Activated CD4-positive, alpha-beta memory T cell treated with anti-CD3 and anti-CD28 coated beads, Interleukin-2, amount 10 ng/mL, durations not matched to agents 7 days and 5 days (primary cell): ENCODE data around the gene ST3GAL5. TPM values are rescaled to one million over a fixed set of nuclear protein-coding genes. Genes with fewer than 3 reads are reported as not detected.
"Not testable (repeated sequence)": the region's sequence is repeated elsewhere in the genome, so short reads cannot be mapped to it uniquely, and the experiment has no call there.

Experiments used
- CTCF ChIA-PET: fragments of 350-600 bp; sonication (Branson Sonifier 250); formaldehyde crosslinking; loops from one replicate; lab custom pipeline; 2021; ENCODE audit warnings: antibody characterized with exemption, inconsistent platforms; lab: Charles Lee
- POLR2A ChIA-PET: fragments of 350-600 bp; sonication (Branson Sonifier 250); formaldehyde crosslinking; loops from one replicate; lab custom pipeline; 2021; ENCODE audit warnings: antibody characterized with exemption; lab: Charles Lee
- DNase-seq: peaks from one replicate; pipeline ENCODE4 v3.0.0-alpha.2; 2020
- H3K27ac Mint-ChIP-seq: one replicate; pipeline ENCODE4 v1.8.0; 2021; ENCODE audit warnings: mild to moderate bottlenecking, mixed read lengths
- H3K27me3 Mint-ChIP-seq: one replicate; pipeline ENCODE4 v1.8.0; 2021; ENCODE audit warnings: mixed read lengths
- H3K36me3 Mint-ChIP-seq: one replicate; pipeline ENCODE4 v1.8.0; 2021; ENCODE audit warnings: low read depth, mixed read lengths
- H3K4me1 Mint-ChIP-seq: one replicate; pipeline ENCODE4 v1.8.0; 2021; ENCODE audit warnings: mixed read lengths
- H3K4me3 Mint-ChIP-seq: one replicate; pipeline ENCODE4 v1.8.0; 2021; ENCODE audit warnings: mild to moderate bottlenecking, mixed read lengths
- H3K9me3 Mint-ChIP-seq: one replicate; pipeline ENCODE4 v1.8.0; 2021; ENCODE audit warnings: mixed read lengths
- total RNA-seq, 2 experiments: library from RNA; stranded (reverse); gene quantifications; one replicate each; pipeline ENCODE4 v1.2.3, GENCODE V29; 2021

ST3GAL5 gene
- total RNA-seq, 2 experiments from 2014 or later = 58.3 to 67.1 TPM

GRCh38 chr2:85838641-85839040, 50.1 kb downstream of the ST3GAL5 start:
- no peak overlapping the region for H3K4me3 Mint-ChIP-seq
- no peak overlapping the region for H3K27ac Mint-ChIP-seq
- H3K4me1 Mint-ChIP-seq = peaks cover 17% of the 10 kb centered on the region
- H3K9me3 Mint-ChIP-seq = peaks cover 8% of the 10 kb centered on the region
- CTCF ChIA-PET = interaction anchor here (0.6 to 1.9 kb wide), 3 partner anchors 11 to 242 kb away, joined by 3 to 15 read pairs (median 4); no protein-coding TSS in a partner anchor
- DNase-seq = no peak
- peaks cover 11% of the 10 kb centered on the region for H3K27me3 Mint-ChIP-seq
- POLR2A ChIA-PET = interaction anchor here (2.3 kb wide), 1 partner anchor 15 kb away, joined by 9 read pairs; no protein-coding TSS in a partner anchor
- peaks cover 58% of the 10 kb centered on the region for H3K36me3 Mint-ChIP-seq

GRCh38 chr2:85838181-85838580, 50.6 kb downstream of the ST3GAL5 start:
- DNase-seq = no peak
- no peak overlapping the region for H3K27ac Mint-ChIP-seq
- ChIA-PET CTCF (interaction anchor here (1.2 to 1.9 kb wide), 2 partner anchors 10 to 242 kb away, joined by 4 to 15 read pairs; no protein-coding TSS in a partner anchor), POLR2A (interaction anchor here (0.7 to 2.3 kb wide), 3 partner anchors 13 to 16 kb away, joined by 4 to 9 read pairs (median 5); no protein-coding TSS in a partner anchor)
- peaks cover 58% of the 10 kb centered on the region for H3K36me3 Mint-ChIP-seq
- peaks cover 14% of the 10 kb centered on the region for H3K27me3 Mint-ChIP-seq
- no peak overlapping the region for H3K4me3 Mint-ChIP-seq
- peaks cover 5% of the 10 kb centered on the region for H3K9me3 Mint-ChIP-seq
- peaks cover 20% of the 10 kb centered on the region for H3K4me1 Mint-ChIP-seq

GRCh38 chr2:85834466-85834865, 54.3 kb downstream of the ST3GAL5 start:
- H3K36me3 Mint-ChIP-seq = peaks cover 35% of the 10 kb centered on the region
- H3K4me3 Mint-ChIP-seq = no peak overlapping the region
- no peak for DNase-seq
- peaks cover 14% of the 10 kb centered on the region for H3K27me3 Mint-ChIP-seq
- H3K9me3 Mint-ChIP-seq = peaks cover 5% of the 10 kb centered on the region
- ChIA-PET POLR2A (interaction anchor here (1.0 to 1.6 kb wide), 2 partner anchors 19 to 202 kb away, joined by 4 to 5 read pairs; no protein-coding TSS in a partner anchor), CTCF (interaction anchor here (14.3 kb wide), 1 partner anchor 246 kb away, joined by 383 read pairs; no protein-coding TSS in a partner anchor)
- H3K27ac Mint-ChIP-seq = no peak overlapping the region
- H3K4me1 Mint-ChIP-seq = peaks cover 27% of the 10 kb centered on the region

- peaks cover 25% of the 10 kb centered on the region for H3K36me3 Mint-ChIP-seq
These were observed 57.1 kb downstream of the ST3GAL5 start for GRCh38 chr2:85831735-85832134.

GRCh38 chr2:85830645-85831044, 58.1 kb downstream of the ST3GAL5 start:
- peak; percentile 41 for DNase-seq
- H3K4me1 Mint-ChIP-seq = peaks cover 38% of the 10 kb centered on the region
- CTCF ChIA-PET = interaction anchor here (0.7 to 14.3 kb wide), 20 partner anchors 10 to 276 kb away, joined by 3 to 383 read pairs (median 5); partner anchors contain the start of genes POLR1A, PTCD3 and ST3GAL5
- peaks cover 19% of the 10 kb centered on the region for H3K36me3 Mint-ChIP-seq
- peaks cover 5% of the 10 kb centered on the region for H3K9me3 Mint-ChIP-seq
- peaks cover 20% of the 10 kb centered on the region for H3K27me3 Mint-ChIP-seq
- POLR2A ChIA-PET = interaction anchor here (0.7 to 5.6 kb wide), 6 partner anchors 20 to 275 kb away, joined by 3 to 64 read pairs (median 9); partner anchors contain the start of genes POLR1A, PTCD3 and ST3GAL5
- no peak overlapping the region for H3K4me3 Mint-ChIP-seq
- H3K27ac Mint-ChIP-seq = no peak overlapping the region

More at GRCh38 chr2:85831735-85832134, 57.1 kb downstream of the ST3GAL5 start:
- no peak overlapping the region for H3K4me3 Mint-ChIP-seq
- peaks cover 38% of the 10 kb centered on the region for H3K4me1 Mint-ChIP-seq
- ChIA-PET CTCF (interaction anchor here (0.9 to 14.3 kb wide), 15 partner anchors 9 to 249 kb away, joined by 3 to 383 read pairs (median 6); partner anchors contain the start of gene ST3GAL5), POLR2A (interaction anchor here (0.8 to 5.6 kb wide), 4 partner anchors 8 to 247 kb away, joined by 5 to 64 read pairs (median 36); partner anchors contain the start of gene ST3GAL5)
- peak; percentile 8 for DNase-seq
- H3K27me3 Mint-ChIP-seq = peaks cover 18% of the 10 kb centered on the region
- no peak overlapping the region for H3K27ac Mint-ChIP-seq
- peaks cover 5% of the 10 kb centered on the region for H3K9me3 Mint-ChIP-seq

- H3K4me3 Mint-ChIP-seq, H3K9me3 Mint-ChIP-seq, DNase-seq, H3K27ac Mint-ChIP-seq: not testable (repeated sequence)
- Mint-ChIP-seq H3K4me1 (peaks cover 38% of the 10 kb centered on the region), H3K27me3 (peaks cover 15% of the 10 kb centered on the region), H3K36me3 (peaks cover 10% of the 10 kb centered on the region)
- POLR2A ChIA-PET = interaction anchor here (1.0 to 5.6 kb wide), 3 partner anchors 24 to 250 kb away, joined by 3 to 64 read pairs (median 57); partner anchors contain the start of gene ST3GAL5
- CTCF ChIA-PET = interaction anchor here (2.5 to 14.3 kb wide), 8 partner anchors 9 to 277 kb away, joined by 8 to 383 read pairs (median 14); partner anchors contain the start of genes POLR1A, PTCD3 and ST3GAL5
These were observed 59.4 kb downstream of the ST3GAL5 start for GRCh38 chr2:85829394-85829793.

- no peak overlapping the region for H3K4me3 Mint-ChIP-seq
- peaks cover 21% of the 10 kb centered on the region for H3K27me3 Mint-ChIP-seq
- peaks cover 38% of the 10 kb centered on the region for H3K4me1 Mint-ChIP-seq
- POLR2A ChIA-PET = interaction anchor here (1.0 to 5.6 kb wide), 3 partner anchors 24 to 250 kb away, joined by 3 to 64 read pairs (median 57); partner anchors contain the start of gene ST3GAL5
- CTCF ChIA-PET = interaction anchor here (2.0 to 14.3 kb wide), 7 partner anchors 9 to 278 kb away, joined by 10 to 383 read pairs (median 20); partner anchors contain the start of genes POLR1A, PTCD3 and ST3GAL5
- no peak overlapping the region for H3K27ac Mint-ChIP-seq
- H3K36me3 Mint-ChIP-seq = peaks cover 7% of the 10 kb centered on the region
- no peaks in the 10 kb centered on the region for H3K9me3 Mint-ChIP-seq
- DNase-seq = peak; percentile 10
These were observed 60.1 kb downstream of the ST3GAL5 start for GRCh38 chr2:85828725-85829124.

GRCh38 chr2:85827879-85828569, 60.8 kb downstream of the ST3GAL5 start:
- Mint-ChIP-seq H3K4me3 (no peak overlapping the region), H3K36me3 (peaks cover under 1% of the 10 kb centered on the region), H3K4me1 (peaks cover 33% of the 10 kb centered on the region), H3K27ac (peak overlapping the region; percentile 27), H3K27me3 (peaks cover 18% of the 10 kb centered on the region), H3K9me3 (no peaks in the 10 kb centered on the region)
- ChIA-PET POLR2A (interaction anchor here (0.6 to 5.6 kb wide), 15 partner anchors 12 to 291 kb away, joined by 3 to 64 read pairs (median 4); partner anchors contain the start of genes POLR1A, PTCD3 and ST3GAL5), CTCF (interaction anchor here (0.6 to 14.3 kb wide), 62 partner anchors 10 to 561 kb away, joined by 3 to 383 read pairs (median 4); partner anchors contain the start of genes POLR1A, PTCD3 and ST3GAL5)
- peak; percentile 15 for DNase-seq

- ChIA-PET POLR2A (interaction anchor here (0.6 to 5.6 kb wide), 16 partner anchors 13 to 292 kb away, joined by 3 to 64 read pairs (median 4); partner anchors contain the start of genes POLR1A, PTCD3 and ST3GAL5), CTCF (interaction anchor here (0.6 to 14.3 kb wide), 63 partner anchors 10 to 562 kb away, joined by 3 to 383 read pairs (median 4); partner anchors contain the start of genes POLR1A, PTCD3 and ST3GAL5)
- Mint-ChIP-seq H3K27ac (no peak overlapping the region), H3K4me1 (peaks cover 33% of the 10 kb centered on the region), H3K27me3 (peaks cover 24% of the 10 kb centered on the region), H3K4me3 (no peak overlapping the region), H3K36me3 (no peaks in the 10 kb centered on the region), H3K9me3 (no peaks in the 10 kb centered on the region)
- DNase-seq = peak; percentile 87
These were observed 61.6 kb downstream of the ST3GAL5 start for GRCh38 chr2:85826990-85827878.

GRCh38 chr2:85823951-85824350, 64.8 kb downstream of the ST3GAL5 start:
- CTCF ChIA-PET = interaction anchor here (0.6 to 14.3 kb wide), 8 partner anchors 9 to 257 kb away, joined by 3 to 383 read pairs (median 6); partner anchors contain the start of gene ST3GAL5
- peaks cover 15% of the 10 kb centered on the region for H3K4me1 Mint-ChIP-seq
- POLR2A ChIA-PET = interaction anchor here (0.5 to 1.0 kb wide), 4 partner anchors 9 to 127 kb away, joined by 3 read pairs; no protein-coding TSS in a partner anchor

GRCh38 chr2:85822766-85823165, 66.0 kb downstream of the ST3GAL5 start:
- DNase-seq = peak; percentile 15
- CTCF ChIA-PET = interaction anchor here (1.7 to 14.3 kb wide), 2 partner anchors 9 to 258 kb away, joined by 7 to 383 read pairs; no protein-coding TSS in a partner anchor

More at GRCh38 chr2:85823951-85824350, 64.8 kb downstream of the ST3GAL5 start:
- Mint-ChIP-seq H3K9me3 (no peaks in the 10 kb centered on the region), H3K27me3 (peaks cover 41% of the 10 kb centered on the region), H3K36me3 (no peaks in the 10 kb centered on the region), H3K4me3 (no peak overlapping the region), H3K27ac (no peak overlapping the region)
- DNase-seq = peak; percentile 12

More at GRCh38 chr2:85822766-85823165, 66.0 kb downstream of the ST3GAL5 start:
- Mint-ChIP-seq H3K4me1 (peaks cover 9% of the 10 kb centered on the region), H3K27me3 (peaks cover 48% of the 10 kb centered on the region), H3K36me3 (no peaks in the 10 kb centered on the region), H3K9me3 (no peaks in the 10 kb centered on the region), H3K4me3 (no peak overlapping the region), H3K27ac (no peak overlapping the region)
- POLR2A ChIA-PET = no interaction called here
